Ishikawa (cell line): ENCODE data around the gene STT3A.

Source experiments
- CEBPB ChIP-seq: IDR thresholded peaks from 2 replicates; pipeline ENCODE4 v1.6.1; 2012
- CREB1 ChIP-seq: IDR thresholded peaks from 2 replicates; pipeline ENCODE4 v1.6.1; 2012; ENCODE audit warnings: low read depth
- EGR1 ChIP-seq: IDR thresholded peaks from 2 replicates; pipeline ENCODE4 v1.6.1; 2012
- EP300 ChIP-seq: IDR thresholded peaks from 2 replicates; pipeline ENCODE4 v1.6.1; 2012; ENCODE audit warnings: borderline replicate concordance
- FOXM1 ChIP-seq: IDR thresholded peaks from 2 replicates; pipeline ENCODE4 v1.6.1; 2012; ENCODE audit warnings: low read depth, borderline replicate concordance
- MAX ChIP-seq: IDR thresholded peaks from 2 replicates; pipeline ENCODE4 v1.6.1; 2012
- NFIC ChIP-seq: IDR thresholded peaks from 2 replicates; pipeline ENCODE4 v1.6.1; 2012
- REST ChIP-seq: IDR thresholded peaks from 2 replicates; pipeline ENCODE4 v1.6.1; 2012; ENCODE audit warnings: low read depth, mild to moderate bottlenecking
- TAF1 ChIP-seq: IDR thresholded peaks from 2 replicates; pipeline ENCODE4 v1.6.1; 2012; ENCODE audit warnings: low read depth, mild to moderate bottlenecking
- USF1 ChIP-seq: IDR thresholded peaks from 2 replicates; pipeline ENCODE4 v1.6.1; 2012
- YY1 ChIP-seq: IDR thresholded peaks from 2 replicates; pipeline ENCODE4 v1.6.1; 2012; ENCODE audit warnings: low read depth

GRCh38 chr11:125671561-125671960 lies 78.9 kb downstream of the STT3A start:
- TF ChIP-seq EP300, result no peak
- TF ChIP-seq CEBPB, result no peak
- TF ChIP-seq REST, result no peak
- no peak for TF ChIP-seq NFIC
- no peak for TF ChIP-seq CREB1
- no peak for TF ChIP-seq TAF1
- TF ChIP-seq YY1, result no peak
- no peak for TF ChIP-seq MAX
- no peak for TF ChIP-seq EGR1
- TF ChIP-seq USF1, result no peak
- TF ChIP-seq FOXM1, result no peak
